ENCODE data around the gene ZBTB39. TPM values are rescaled to one million over a fixed set of nuclear protein-coding genes. Genes with fewer than 3 reads are reported as not detected.

ZBTB39 gene
- 9.8 and 10.3 TPM in 2 replicates for total RNA-seq

GRCh38 chr12:57005980-57006808, at the start of gene ZBTB39:
TSS of gene ZBTB39 (minus strand) at chr12:57006546. CDS start at chr12:57004917, 1,629 bp downstream.

GRCh38 chr12:57049890-57050289, 43.5 kb upstream of the ZBTB39 start, which contains the start of gene MYO1A:
TSS of gene MYO1A (minus strand) at chr12:57050129. CDS start at chr12:57048323, 1,806 bp downstream.

GRCh38 chr12:57016348-57016747, 10.0 kb upstream of the ZBTB39 start, which contains the start of gene TAC3:
TSS of gene TAC3 (minus strand) at chr12:57016529. CDS start at chr12:57015797, 732 bp downstream.

GRCh38 chr12:56957229-56958052, 48.9 kb downstream of the ZBTB39 start, which contains the start of gene RDH16:
TSS of gene RDH16 (minus strand) at chr12:56957608. CDS start at chr12:56957462, 146 bp downstream.

Other genes starting within 250 kb of the ZBTB39 start
- 0.27 and 0.43 TPM in 2 replicates for gene HSD17B6, start 243.2 kb downstream of the ZBTB39 start, total RNA-seq
- gene SDR9C7, start 72.1 kb downstream of the ZBTB39 start, total RNA-seq = not detected in 2 replicates
- under 0.01 and 0.14 TPM in 2 replicates for gene RDH16, start 48.9 kb downstream of the ZBTB39 start, total RNA-seq
- 0.14 TPM in 1 of 2 replicates, not detected in the other for gene TAC3, start 10.0 kb upstream of the ZBTB39 start, total RNA-seq
- gene MYO1A, start 43.6 kb upstream of the ZBTB39 start, total RNA-seq = 0.07 TPM in 1 of 2 replicates, not detected in the other
- 18.0 and 25.7 TPM in 2 replicates for gene NEMP1, start 72.2 kb upstream of the ZBTB39 start, total RNA-seq
- 8.3 and 9.8 TPM in 2 replicates for gene NAB2, start 82.6 kb upstream of the ZBTB39 start, total RNA-seq
- gene STAT6, start 104.8 kb upstream of the ZBTB39 start, total RNA-seq = 70.3 and 79.0 TPM in 2 replicates
- gene LRP1, start 121.9 kb upstream of the ZBTB39 start, total RNA-seq = 2.9 and 4.8 TPM in 2 replicates
- gene LRP1-AS, start 141.1 kb upstream of the ZBTB39 start, total RNA-seq = not detected in 2 replicates
- gene NXPH4, start 210.2 kb upstream of the ZBTB39 start, total RNA-seq = 0.13 and 0.14 TPM in 2 replicates
- gene SHMT2, start 223.2 kb upstream of the ZBTB39 start, total RNA-seq = 168 and 252 TPM in 2 replicates
- not detected in 2 replicates for gene STAC3, start 244.6 kb upstream of the ZBTB39 start, total RNA-seq